Gastrocnemius medialis (tissue), 4 donors: ENCODE measurements around the gene ITCH.

Source experiments
- CTCF ChIP-seq, 5 experiments: fragments of 450-650 bp in 3 of 5; fragments of 200-600 bp in 2 of 5; sonication (generic) in 2 of 5; IDR thresholded peaks in 4 of 5; conservative IDR thresholded peaks in 1 of 5; 1 replicate in 4 of 5; 2 replicates in 1 of 5; pipeline ENCODE4 v1.5.1; 2016 to 2019; ENCODE audit warnings: antibody characterized with exemption in 5 of 5, mild to moderate bottlenecking in 3 of 5, moderate library complexity in 3 of 5
- POLR2A ChIP-seq, 2 donors: fragments of 450-650 bp; IDR thresholded peaks; one replicate each; pipeline ENCODE4 v1.6.1; 2017; ENCODE audit warnings: antibody characterized with exemption in 2 of 2, mild to moderate bottlenecking in 2 of 2, moderate library complexity in 2 of 2

DNA sequence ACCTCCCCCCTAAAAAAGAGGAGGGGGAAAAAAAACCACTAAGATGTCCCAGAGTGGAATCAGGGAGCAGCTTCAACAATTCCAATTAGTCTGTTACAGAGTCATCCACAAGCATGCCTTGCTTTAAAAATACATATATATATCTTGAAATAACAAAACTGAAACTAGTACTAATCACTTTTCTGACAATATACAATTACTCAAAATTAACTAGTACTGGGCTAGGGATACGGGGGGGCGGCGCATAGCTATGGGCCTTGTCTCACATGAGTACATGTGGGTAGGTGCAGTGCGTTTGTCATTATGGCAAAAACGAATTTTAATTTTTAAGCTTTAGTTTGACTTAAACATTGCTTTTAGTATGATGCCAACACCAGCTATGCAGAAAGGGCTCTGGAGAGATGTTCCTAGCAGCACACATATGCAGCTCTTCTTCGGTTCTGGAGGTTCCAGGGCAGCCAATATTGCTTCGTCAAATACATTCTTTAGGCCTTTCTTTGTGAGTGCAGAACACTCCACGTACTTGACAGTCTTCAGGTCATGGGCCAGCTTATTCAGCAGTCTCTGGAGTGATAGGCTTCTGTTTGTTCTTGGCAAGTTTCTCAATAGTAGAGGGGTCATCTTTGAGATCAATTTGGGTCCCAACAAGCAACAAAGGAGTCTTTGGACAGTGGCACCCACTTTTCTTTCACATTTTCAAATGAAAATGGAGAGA, 38.8 kb downstream of the ITCH start:
- no peak for TF ChIP-seq POLR2A (IDR thresholded peaks at IDR 0.05)
- TF ChIP-seq CTCF (IDR thresholded peaks at IDR 0.05 in 4 of 5, conservative IDR thresholded peaks at IDR 0.05 in 1 of 5), result no peak
